ENCODE results near the gene AP4S1.
A peak's percentile ranks its signal among the peaks of the same experiment; 100 is the strongest.
"Not testable (repeated sequence)": the region's sequence is repeated elsewhere in the genome, so short reads cannot be mapped to it uniquely, and the experiment has no call there.

AP4S1 gene

DNA sequence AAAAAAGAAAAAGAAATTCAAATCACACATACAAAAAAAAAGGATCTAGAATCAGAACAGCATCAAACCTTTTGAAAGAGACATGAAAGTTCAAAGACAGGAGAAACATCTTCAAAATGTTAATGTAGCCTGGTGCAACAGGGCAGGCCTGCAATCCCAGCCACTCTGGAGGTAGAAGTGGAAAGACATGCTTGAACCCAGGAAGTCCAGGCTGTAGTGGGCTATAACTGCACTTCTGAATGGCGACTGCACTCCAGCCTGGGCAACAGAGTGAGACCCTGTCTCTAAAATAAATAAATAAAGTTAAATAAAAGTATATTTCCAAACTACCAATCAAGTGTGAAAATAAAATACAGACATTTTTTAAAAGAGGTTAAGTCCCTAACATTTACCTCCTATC is 18.7 kb upstream of the AP4S1 start:
- no peak for DNase-seq (ENCODE audit: low read depth)

DNA sequence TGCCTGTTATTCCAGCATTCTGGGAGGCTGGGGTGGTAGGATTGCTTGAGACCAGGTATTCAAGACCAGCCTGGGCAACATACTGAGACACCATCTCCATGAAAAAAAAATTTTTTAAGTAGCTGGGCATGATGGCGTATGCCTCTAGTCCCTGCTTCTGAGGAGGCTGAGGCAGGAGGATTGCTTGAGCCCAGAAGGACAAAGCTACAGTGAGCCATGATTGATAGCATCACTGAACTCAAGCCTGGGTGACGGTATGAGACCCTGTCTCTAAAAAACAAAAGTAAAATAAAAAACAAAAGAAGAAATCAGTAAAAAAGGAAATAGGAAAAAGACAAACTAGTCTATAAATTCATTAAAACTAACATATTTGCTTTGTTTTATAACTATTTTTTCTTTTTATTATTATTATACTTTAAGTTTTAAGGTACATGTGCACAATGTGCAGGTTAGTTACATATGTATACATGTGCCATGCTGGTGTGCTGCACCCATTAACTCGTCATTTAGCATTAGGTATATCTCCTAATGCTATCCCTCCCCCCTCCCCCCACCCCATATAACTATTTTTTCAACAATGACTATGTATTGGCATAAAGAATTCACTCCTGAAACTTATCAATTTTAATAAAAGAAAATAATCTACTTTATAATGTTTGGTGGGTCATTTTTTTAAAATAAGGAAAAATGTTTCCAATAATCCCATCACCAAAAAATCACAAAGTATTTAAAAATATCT is 15.4 kb upstream of the AP4S1 start:
- DNase-seq (ENCODE audit: low read depth) = no peak

DNA sequence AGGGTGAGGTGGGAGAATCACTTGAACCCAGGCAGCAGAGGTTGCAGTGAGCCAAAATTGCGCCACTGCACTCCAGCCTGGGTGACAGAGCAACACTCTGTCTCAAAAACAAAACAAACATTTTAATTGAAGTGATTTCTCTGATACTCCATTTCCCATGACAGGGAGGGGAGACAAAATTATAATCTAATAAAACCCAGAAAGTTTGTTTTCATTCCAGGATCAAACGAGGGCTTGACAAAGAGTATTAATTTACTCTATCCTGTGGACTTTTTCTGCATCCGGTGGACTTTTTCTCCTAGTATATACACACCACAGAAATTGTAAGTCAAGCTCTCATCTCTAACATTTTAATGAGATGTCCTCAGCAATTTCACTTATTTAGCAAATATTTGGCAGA is 14.5 kb upstream of the AP4S1 start:
- DNase-seq (ENCODE audit: low read depth) = no peak

DNA sequence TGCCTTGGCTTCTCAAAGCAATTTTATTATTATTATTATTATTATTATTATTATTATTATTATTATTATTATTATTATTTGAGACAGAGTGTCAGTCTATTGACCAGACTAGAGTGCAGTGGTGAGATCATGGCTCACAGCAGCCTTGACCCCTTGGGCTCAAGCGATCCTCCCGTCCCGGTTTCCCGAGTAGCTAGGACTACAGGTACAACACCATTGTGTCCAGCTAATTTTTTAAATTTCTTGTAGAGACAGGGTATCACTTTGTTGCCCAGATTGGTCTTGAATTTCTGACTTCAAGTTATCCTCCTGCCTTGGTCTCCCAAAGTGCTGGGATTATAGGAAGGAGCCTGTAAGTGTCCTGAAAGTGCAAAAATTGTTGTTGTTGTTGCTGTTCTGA is 11.6 kb upstream of the AP4S1 start:
- DNase-seq (ENCODE audit: low read depth) = no peak

DNA sequence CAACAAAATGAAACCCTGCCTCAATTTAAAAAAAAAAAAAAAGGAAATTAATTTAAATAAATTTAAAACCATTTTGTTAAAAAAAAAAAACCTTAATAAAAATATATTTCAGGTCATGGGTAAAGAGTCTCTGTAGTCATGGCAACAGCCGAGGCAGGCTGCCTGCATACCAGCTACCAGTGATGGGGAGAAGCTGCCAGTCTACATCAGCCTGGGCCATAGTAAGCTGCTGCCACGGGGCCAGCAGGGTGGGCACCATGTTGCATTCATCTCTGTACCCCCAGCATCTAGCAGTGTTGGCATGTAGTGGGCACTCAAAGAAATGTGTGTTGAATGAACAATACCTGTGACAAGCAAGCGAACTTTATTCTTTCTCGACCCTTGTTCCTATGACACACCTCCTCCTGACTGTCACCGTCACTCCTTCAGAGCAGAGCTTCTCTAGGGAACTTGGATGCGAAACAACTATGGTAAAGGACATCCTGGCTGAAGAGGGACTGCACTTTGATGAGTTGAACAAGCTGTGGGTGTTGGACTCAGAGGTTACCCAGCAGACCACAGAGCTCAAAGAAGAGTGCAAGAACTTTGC is 7.3 kb upstream of the AP4S1 start:
- no peak for DNase-seq (ENCODE audit: low read depth)

DNA sequence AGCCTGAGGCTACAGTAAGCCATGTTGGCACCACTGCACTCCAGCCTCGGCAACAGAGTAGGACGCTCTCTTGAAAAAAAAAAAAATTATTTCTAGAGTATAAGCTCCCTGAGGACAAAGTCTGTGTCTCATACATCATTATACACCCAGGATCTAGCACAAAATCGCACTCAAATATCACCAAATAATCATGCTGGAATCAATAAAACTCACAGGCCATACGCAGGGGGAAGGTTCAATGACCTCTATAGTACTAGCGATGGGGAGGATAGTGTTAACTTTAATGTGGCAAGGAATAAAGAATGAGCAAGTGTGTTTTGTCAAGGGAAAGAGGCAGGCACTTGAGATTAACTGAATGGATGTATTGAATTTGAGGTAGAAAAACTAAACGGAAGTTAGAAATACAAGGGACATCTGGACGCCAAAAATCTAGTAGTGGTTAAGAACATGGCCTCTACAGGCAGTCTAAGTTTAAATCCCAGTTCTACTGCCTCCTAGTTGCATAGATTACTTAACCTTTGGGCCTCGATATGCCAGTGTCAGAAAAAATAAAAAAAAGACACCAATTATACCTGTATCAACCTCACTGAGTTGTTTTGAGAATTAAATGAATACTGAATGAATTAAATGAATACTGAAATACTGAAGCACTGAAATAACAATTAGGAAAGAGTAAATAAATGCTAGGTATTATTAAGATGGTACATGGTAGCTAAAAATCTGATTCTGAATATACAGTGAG is 4.4 kb upstream of the AP4S1 start:
- DNase-seq (ENCODE audit: low read depth) = no peak

DNA sequence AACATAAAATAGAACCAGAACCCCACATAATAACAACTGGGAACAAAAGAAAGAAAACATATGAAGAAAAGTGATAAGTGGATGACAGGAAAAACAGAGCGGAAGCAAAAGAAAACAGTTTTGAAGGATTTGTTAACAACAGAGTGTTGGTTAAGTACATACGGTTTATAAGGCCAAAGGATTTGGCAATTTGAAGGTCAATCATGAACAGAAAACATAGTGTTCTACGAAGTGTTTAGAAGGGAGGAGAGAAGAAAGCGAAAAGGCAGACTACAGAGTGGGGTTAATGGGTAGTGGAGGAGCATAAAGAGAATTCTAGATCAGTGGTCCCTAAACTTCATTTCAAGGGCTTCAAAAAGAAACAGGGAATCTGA is 3.9 kb upstream of the AP4S1 start:
- DNase-seq (ENCODE audit: low read depth) = no peak

DNA sequence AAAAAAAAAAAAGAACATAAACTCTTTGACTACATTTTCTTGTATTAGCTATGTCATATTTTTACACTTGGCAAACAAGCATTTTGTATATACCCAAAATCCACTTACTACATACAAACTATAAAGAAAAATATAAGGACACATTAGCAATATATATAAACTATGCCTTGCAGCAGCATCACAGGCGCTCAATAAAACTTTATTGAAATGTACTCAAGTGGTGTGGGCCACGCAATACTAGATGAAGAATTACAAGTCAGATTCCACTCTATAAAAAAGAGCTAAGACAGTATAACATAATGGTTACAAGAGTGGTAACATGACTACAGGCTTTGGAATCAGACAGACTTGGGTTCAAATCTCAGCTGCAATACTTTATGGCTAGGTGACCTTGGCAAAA is 3.1 kb upstream of the AP4S1 start:
- DNase-seq (ENCODE audit: low read depth) = no peak

DNA sequence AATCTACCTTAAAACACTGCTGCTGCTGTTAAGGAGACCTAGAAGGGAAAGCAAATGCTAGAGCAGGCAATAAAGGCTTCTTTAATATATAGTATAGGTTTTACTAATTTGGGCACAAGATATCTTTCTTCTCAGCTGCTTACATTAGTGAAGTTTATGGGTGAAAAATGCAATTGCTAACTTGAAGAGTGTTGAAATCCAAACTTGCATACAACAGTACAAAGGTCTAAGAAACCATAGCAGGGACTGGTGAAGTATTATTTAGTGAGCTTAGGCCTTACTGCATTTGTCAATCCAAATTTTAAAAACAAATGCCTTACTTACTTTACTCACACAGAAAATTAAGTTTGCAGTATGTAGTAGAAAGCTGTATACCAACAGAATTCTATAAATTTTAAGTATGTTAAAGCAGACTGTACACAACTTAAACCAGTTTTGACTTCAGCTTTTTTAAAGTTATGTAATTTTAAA is 1.4 kb upstream of the AP4S1 start:
- DNase-seq (ENCODE audit: low read depth) = no peak

DNA sequence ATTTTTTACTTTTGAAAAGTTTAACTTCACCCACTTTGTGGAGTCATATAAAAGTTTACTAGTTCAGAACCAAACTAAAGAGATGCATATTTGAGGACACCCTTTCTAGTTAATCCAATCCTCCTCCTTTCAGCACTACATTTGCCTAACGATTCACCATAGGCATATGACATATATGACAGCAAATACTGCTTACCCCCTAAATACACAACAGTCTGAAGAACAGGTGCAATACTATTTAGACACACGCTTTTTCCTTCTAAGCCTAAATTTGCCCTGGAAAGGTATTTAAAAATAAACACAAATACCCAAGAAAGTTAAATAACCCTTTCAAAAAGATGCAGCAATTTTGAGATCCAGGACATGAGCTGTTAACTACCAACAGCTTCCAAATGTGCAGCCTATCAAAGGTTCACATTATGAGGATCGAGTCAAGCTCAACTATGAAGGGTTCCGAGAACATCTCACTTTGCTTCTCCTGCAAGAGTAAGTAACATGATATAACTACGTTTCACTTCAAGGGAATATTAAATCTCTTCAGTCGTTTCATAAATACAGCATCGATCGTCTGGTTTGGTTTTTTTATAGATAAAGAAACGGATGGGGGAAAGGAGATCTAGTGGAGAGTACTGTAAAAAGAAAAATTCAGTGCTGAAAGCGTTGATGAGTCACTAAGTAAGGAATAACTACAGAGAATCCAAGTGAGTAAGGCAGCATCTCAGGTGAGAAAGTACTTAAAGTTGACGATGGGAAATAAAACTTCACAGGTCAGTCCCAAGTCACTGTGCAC is 677 bp upstream of the AP4S1 start:
- no peak for DNase-seq (ENCODE audit: low read depth)

DNA sequence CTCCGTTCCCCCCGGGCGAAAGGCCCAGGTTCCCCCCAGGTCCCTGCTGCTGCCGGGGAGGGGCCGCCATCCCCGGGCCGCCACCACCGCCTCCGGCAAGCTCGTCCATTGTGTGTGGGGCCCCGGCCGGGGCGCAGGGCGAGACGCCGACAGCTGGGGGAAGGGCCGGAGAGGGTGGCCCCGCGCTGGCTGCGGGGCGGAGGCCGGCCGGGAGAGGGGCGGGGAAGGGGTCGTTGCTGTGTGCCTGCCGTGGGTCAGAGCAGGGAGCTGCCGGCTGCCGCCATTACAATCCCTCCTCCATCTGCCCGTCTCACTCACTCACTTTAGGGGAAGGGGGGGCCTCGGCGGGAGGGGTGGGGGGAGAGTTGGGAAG is 614 bp downstream of the AP4S1 start, which contains the start of gene STRN3:
TSS of gene STRN3 (minus strand) at position 303 of the 373 bp plus-strand sequence. CDS start at position 109, 194 bp downstream.
- DNase-seq (ENCODE audit: low read depth) = no peak

DNA sequence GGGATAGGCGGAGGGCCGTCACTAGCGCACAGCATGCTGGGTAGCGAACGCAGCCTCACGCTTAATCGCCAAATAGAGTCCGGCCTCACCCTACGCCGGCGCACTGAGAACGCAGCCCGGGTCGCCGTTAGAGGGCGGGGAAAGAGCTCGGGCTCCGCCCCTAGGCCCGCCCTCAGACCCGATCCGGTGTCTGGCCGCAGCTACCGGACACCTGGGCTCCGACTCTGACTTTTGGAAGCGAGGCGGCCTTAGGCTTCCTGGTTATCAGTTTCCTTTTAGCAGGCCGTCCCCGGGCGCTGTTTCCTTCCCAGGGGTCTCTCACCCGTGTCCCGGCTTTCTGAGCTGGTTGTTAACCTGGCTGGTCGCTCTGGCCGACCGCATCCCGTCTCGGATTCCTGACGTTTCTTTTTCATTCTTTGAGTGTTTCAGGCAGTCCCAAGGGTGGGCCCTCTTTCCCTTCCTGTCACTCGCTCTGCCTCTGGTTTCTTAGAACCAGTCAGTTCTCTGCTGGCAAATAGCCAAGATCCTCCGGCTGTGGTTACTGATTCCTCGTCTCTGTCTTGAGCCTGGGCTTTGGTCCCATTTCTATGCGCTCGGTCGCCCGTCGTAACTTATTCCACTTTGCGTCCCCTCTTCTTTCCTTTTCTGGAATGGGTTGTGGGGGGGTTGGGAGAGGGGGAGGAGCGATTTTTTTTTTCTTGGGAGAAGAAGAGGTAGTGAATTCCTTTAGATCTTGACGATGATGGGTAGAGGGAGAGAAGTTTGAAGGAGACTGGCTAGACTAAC is 1.2 kb downstream of the AP4S1 start:
- peak; percentile 83 for DNase-seq (ENCODE audit: low read depth)

DNA sequence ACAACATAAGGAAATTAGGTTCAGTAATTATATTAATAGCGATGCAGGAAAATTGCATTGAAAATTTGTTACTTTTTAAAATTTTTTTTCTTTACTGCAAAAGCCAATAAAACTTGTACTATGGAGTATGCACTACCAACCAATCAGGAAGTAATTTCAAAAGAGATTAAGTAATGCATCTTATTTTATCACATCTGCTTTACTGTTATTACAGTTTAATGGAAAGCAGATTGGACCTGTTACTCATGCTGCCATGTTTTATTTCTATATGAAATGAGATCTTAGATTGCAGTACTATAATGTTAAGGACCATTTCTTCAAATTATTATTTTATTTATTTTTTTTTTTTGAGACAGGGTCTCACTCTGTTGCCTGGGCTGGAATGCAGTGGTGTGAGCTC is 2.4 kb downstream of the AP4S1 start:
- no peak for DNase-seq (ENCODE audit: low read depth)

DNA sequence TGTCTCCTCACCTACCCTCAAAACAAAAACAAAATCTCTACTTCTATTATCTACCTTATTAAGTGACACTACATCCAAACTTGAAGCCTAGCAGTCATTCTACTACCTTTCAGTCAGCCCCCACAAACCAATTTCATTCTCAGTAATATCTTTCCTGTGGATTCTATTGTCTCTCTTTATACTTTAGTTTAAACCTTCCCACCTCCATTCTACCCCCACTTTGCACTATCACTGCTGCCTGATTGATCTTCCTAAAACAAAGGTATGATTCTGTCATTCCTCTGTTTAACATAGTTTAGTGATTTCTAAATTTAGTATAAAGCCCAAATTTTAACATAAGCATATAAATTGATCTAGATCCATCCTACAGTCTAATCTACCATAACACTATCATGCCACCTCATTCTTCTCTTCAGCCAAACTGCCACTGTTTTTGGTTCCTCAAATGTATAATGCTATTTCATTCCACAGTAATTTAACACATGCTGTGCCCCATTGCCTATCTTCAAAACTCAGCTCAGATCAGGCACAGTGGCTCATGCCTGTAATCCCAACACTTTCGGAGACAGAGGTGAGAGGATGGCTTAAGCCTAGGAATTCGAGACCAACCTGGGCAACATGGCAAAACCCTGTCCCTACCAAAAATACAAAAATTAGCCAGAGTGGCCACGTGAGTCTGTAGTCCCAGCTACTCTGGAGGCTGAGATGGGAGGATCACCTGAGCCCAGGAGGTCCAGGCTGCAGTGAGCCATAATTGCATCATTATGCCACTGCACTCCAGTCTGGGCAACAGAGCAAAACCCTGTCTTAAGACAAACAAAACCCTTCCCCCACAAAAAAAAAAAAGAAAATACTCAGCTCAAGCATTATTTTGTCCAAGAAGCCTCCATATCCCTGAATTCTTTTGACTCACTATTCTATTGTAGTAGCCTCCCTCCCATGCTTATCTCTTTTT is 3.8 kb downstream of the AP4S1 start:
- DNase-seq (ENCODE audit: low read depth) = no peak

DNA sequence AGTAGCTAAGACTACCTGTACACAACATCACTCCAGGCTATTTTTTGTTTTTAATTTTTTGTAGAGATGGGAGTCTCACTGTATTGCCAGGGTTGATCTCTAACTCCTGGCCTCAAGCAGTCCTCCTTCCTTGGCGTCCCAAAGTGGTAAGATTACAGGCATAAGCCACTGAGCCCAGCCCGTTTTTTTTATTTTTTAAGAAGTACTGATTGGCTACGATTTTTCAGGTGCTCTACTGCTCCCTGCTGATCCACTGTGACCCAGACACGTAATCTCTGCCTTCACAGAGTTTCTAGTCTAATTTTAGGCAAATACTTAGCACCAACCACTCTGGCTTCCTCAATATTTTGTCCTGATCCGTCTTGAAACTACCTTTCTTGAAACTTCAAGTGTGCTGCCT is 5.0 kb downstream of the AP4S1 start:
- no peak for DNase-seq (ENCODE audit: low read depth)

DNA sequence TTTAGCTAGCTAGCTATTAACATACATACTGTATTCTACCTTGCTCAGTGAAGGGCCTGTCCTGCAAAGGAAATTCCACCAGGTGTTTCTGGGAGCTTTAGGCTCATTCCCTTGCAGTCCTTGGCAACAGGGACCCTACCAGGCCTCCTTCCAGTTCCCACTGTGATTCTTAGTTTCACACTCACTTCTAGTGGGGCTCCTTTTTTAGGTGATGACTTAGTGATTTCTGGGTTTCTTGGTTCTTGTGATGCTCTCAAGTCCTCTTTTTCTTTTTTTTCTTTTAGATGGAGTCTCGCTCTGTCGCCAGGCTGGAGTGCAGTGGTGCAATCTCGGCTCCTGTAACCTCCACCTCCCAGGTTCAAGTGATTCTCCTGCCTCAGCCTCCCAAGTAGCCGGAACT is 11.1 kb downstream of the AP4S1 start:
- no peak for DNase-seq (ENCODE audit: low read depth)

DNA sequence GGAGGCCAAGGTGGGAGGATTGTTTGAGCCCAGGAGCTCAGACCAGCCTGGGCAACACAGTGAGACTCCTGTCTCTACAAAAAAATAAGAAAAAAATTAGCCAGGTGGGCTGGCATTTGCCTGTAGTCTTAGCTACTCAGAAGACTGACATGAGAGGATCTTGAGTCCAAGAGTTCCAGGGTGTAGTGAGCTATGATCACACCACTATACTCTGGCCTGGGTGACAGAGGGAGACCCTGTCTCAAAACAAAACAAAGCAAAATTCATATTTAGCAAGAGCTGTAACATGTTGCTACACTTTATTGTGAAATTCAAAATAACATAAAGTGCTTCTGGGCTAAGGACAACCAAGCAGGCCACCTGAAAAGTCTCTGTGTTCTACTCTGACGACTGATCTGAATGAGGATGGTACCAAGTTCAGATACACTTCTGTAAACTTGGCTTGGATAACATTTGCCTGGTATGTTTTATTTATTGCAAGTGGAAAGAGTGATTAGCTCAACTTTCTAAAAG is 12.3 kb downstream of the AP4S1 start:
- no peak for DNase-seq (ENCODE audit: low read depth)

DNA sequence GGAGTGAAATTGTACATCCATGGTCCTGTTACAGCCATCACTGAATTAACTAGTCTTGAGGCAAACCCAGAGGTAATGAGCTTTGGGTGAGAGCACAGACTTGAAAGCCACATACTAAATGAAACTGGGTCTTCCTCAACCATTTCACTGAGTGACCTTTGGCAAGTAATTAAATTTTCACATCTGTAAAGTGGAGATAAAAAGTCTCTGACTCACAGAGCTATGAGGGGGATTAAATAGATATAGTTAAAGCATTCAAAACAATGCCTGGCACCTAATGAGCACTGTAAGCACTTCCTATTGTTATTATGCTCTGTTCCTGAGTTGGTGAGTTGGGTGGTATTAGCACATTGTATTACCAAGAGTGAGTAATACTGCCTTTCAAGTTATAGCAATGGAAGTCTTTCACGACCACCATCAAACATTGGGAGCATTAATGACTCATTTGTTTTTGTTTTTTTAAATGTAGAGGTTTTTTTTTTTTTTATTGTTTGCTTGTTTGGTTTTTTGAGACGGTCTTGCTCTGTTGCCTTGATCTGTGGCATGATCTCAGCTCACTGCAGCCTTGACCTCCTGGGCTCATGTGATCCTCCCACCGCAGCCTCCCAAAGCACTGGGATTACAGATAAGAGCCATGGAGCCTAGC is 13.2 kb downstream of the AP4S1 start:
- no peak for DNase-seq (ENCODE audit: low read depth)

DNA sequence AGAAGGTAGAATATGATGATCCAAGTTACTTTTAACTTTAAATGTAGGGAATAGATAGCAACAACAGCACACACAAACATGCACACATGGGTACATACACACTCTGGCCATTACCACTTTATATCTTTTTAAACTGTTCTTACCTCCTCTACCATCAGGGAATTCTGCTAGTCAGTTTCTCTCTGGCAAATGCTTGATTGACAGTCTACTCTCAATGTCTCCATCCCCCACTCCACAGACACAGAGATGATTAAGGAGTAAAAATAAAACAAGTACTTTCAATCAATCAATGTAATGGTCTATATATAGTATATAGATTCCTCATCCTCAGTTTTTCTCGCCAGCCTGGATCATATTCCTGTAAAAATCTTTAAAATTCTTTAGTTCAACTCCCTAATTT is 16.9 kb downstream of the AP4S1 start:
- no peak for DNase-seq (ENCODE audit: low read depth)

DNA sequence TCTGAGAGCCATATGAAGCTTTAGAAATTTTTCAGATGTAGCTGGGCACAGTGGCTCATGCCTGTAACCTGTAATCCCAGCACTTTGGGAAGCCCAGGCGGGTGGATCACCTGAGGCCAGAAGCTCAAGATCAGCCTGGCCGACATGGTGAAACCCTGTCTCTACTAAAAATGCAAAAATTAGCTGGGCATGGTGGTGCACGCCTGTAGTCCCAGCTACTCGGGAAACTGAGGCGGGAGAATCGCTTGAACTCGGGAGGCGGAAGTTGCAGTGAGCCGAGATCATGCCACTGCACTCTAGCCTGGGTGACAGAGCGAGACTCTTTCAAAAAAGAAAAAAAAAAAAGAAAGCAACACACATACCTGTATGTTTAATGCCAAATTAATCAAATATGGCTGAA is 17.4 kb downstream of the AP4S1 start:
- not testable (repeated sequence) for DNase-seq (ENCODE audit: low read depth)

All from activated T-cell treated with anti-CD3 and anti-CD28 coated beads for 1 hour (primary cell).